ENCODE results near the gene CMIP.
"Not testable (repeated sequence)": the region's sequence is repeated elsewhere in the genome, so short reads cannot be mapped to it uniquely, and the experiment has no call there.

CMIP gene

DNA sequence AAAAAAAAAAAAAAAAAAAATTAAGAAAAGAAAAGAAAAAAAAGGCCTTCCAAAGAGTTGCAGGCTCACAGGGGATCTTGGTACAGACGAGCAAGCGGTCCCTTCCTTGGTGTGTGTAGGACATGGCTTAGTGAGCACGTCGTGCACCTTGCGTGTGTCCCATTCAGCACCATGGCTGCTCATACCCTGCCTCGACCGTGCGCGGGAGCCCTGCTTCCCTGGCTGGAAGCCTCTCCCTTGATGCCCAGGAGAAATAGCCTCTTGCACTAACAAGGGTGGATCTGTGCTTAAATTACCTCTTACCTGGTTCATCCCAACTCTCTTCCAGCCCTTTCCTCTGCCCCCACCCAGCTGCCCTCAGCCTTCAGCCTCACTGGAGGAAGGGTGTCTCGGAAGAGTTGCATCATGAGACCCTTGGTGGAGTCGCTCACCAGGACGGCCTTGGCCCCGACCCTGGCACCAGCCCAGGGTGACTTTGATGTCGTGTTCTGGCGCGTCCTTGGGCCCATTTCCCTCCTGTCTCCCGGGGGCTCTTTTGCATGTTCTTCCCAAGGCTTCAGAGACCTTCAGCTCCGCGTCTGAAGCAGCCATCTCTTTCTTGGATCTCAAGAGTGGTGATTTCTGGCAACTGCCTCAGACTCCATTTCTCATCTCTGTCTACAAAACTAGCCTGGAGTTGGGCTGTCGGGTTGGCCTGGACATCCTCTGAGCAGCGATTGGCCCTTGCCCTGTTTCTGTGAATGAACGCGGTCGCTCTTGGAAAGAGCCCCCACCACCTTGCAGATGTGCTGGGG, 127.2 kb downstream of the CMIP start:
- no peak for DNase-seq

DNA sequence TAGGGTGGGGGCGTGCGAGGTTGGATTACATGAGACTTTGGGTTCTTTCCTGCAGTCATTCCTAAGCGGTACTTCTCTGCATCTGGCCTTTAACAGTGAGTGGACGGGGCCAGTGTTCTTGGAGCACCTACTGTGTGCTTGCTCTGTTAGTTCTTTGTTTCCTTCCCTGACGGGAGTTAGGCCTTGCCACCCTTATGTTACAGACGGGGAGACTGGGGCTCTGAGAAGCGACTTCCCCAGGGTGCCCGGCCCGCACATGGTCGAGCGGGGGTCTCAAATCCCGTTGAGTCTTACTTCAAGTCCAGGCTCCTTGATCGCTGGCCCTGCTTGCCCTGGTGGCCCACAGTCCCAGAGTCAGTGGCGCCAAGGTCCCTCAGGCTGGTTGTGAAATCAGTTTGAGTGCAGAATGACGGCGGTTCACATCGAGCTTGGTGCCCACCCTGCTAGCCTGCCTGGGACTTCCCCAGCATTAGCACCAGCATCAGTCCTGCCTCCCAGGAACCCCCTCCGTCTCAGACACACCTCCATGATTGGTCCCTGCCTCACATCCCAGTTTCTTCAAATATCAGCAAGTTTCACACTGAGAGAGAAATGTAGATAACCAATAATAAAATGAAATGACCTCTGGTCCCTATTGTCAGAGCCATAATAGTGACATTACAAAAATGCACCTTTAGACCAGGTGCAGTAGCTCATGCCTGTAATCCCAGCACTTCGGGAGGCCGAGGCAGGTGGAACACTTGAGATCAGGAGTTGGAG, 128.0 kb downstream of the CMIP start:
- DNase-seq: no peak

DNA sequence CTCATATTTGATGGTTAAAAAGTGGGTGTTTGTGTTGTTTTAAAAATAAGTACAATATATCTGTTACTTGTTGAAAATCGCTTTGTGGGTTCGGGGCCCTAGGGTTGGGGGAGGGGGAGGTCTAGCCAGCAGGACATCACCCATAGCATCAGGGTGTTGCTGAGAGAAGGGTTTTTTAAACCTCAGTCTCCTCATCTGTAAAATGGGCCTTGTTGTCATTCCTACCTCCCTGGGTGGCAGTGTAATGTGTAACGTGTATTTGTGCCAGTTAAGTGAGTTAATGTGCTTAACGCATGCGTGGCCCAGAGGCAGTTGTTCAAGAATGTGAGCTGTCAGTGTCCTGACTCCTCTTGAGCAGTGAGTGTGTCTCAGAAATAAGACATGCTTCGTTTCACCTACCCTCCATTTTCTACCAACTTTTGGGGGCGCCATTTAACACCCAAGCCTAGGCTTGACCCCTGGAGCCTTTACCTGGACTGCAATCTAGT, 129.0 kb downstream of the CMIP start:
- DNase-seq: no peak

DNA sequence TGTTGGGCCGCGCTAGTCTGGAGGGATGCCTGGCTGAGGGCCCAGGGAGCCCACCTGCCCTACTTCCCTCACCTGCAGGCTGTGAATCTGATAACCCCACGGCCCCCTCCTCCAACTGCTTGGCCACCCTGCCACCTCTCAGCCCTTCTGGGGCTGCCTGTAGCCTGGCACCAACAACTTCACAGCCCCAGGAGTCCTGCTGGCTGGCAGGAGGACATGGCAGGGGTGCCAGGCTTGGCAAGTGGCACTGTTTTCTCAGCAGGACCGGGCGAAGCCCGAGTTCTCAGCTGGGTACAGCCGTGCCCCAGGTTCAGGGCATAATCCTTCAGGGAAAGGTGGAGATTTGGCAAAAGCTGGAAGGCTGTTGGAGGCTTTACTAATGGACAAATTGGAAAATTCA, 129.6 kb downstream of the CMIP start:
- no peak for DNase-seq

DNA sequence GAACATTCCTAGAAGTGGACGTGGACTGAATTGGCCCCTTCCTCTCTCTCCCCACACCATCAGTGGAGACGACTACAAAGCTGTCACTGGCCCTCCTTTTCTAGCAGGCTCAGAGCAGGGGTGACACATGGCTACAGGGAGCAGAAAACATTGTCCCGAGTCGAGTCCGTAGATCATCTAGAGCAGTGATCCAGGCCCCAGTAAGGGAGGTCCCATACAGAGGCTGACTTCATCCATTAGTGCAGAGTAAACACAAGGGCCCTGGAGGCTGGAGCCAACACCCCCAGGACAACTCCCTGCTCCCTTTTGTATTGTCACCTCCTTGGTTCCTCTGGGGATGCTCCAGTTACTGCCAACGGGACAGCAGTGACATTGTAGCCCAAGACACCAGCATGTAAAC, 130.7 kb downstream of the CMIP start:
- no peak for DNase-seq

DNA sequence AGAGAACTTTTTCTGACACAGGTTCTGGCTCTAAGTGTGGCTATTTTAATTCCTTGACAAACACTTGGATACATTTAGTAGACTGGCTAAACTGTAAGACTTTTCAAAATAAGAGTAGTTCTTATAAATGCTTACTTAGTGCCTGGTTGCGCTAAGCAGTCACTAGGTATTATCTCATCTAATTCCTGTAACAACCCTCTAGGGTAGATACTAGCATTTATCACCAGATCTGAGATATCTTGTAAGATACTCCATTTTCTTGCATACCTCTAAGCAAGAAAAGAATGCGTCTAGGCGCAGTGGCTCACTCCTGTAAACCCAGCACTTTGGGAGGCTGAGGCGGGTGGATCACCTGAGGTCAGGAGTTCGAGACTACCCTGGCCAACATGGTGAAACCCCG, 131.2 kb downstream of the CMIP start:
- no peak for DNase-seq

DNA sequence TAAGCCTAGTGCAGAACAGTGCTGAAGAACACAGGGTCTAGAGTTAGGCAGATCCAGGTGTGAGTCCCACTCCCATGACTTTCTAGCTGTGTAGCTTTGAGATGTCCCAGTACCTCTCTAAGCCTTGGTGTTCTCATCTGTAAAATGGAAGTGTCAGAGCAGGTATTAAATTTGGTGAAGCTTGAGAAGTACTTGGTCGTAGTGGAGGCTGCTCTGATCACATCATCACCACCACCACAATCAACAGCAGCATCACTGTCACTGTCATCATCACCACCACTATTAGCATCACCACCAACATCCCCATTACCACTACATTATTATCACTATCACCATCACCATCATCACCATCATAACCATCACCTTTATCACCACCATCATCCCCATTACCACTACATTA, 132.1 kb downstream of the CMIP start:
- DNase-seq: no peak

DNA sequence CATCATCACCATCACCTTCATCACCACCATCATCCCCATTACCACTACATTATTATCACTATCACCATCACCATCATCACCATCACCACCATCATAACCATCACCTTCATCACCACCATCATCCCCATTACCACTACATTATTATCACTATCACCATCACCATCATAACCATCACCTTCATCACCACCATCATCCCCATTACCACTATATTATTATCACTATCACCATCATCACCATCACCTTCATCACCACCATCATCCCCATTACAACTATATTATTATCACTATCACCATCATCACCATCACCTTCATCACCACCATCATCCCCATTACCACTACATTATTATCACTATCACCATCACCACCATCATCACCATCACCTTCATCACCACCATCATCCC, 132.7 kb downstream of the CMIP start:
- not testable (repeated sequence) for DNase-seq

DNA sequence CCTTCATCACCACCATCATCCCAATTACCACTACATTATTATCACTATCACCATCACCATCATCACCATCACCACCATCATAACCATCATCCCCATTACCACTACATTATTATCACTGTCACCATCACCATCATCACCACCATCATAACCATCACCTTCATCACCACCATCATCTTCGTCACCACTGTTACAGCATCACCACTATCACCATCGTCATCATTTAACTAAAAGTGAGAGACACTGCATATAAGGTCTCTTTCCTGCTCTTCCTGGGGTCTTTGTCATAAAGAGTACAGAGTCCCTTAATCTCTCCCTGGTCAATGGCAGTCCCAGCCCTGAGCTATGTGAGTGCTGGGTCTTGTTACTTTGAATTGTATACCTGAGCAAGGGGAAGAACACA, 133.5 kb downstream of the CMIP start:
- DNase-seq: no peak

DNA sequence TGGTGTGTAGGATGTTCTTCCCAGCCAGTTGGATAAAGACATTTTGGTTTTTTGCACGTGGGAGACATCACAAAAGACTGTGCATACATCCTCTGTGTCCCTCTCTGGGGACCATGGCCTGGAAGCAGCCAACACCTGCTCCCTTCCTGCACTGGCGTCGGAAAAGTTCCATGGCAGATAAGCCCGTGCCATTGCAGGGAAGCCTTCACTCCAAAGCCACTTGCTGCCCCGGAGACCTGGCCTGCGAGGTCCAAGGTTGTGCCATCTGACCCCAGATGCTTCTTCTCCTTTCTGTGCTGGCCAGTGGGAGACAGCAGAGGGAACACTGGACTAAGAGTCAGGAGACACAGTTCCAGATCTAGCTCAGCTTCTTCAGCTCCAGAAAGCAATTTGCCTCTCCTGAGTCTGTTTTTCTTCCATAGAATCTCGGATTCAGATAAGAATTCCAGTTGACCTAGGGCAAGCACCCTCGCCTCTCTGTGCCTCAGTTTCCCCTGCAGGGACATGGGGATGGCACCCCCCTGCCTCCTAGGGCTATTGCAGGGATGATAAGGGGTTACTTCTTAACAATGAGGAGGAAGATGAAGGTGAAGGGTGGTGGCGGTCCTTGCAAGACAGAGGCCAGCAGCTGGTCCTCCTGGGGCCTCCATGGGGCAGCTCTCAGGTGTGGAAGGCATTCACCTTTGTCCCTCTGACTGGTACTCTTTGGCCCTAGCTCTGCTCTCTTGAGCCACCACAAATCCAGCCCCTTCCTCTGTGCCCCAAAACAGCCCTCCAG, 134.2 kb downstream of the CMIP start:
- no peak for DNase-seq

DNA sequence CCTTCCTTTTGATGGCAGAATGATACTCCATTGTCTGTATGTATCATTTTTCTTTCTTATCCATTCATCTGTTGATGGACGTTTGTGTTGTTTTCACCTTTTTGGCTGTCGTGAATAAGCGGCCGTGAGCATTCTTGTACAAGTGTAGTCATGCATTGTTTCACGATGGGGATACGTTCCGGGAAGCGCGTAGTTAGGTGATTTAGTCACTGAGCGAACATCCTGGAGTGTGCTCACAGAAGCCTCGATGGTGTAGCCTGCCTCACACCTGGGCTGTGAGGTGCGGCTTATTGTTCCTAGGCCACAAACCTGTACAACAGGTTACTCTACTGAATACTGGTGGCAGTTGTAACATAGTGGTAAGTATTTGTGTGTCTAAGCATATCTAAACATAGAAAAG, 136.5 kb downstream of the CMIP start:
- no peak for DNase-seq

DNA sequence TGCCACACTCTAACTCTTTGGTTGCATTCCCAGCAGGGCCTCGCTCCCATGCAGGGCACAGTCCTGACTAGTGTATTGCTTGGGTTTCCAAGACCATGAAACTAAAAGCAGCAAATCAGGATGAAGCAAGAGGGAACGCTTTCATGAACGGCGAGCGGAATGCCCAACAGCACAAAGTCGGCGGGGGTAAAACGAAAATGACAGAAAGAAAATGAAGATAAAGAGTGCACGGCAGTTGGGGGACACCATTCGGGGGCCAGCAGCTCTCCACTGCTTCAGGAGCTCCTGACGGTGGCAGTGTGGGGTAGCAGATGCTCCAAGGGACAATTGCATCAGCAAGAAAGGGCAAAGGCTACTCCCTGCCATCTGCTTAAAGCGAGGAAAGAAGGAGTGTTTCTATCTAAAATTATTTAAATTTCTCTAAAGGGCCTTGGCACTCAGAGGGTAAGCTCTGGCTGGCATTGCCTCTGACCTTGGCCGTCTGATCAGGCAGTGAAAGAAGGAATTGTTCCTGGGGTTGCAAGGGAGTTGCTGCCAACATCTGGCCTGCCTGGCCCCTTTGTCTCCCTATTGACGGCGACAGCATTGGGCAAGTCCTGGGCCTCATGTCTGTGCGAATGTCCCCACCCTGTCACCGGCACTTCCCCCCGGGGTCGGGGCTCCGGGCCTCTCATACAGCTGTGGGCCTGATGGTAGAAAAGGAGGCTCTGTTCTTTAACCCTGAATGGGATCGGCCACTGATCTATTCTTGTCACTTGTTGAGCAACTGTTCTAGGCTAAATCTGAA, 138.2 kb downstream of the CMIP start:
- no peak for DNase-seq

DNA sequence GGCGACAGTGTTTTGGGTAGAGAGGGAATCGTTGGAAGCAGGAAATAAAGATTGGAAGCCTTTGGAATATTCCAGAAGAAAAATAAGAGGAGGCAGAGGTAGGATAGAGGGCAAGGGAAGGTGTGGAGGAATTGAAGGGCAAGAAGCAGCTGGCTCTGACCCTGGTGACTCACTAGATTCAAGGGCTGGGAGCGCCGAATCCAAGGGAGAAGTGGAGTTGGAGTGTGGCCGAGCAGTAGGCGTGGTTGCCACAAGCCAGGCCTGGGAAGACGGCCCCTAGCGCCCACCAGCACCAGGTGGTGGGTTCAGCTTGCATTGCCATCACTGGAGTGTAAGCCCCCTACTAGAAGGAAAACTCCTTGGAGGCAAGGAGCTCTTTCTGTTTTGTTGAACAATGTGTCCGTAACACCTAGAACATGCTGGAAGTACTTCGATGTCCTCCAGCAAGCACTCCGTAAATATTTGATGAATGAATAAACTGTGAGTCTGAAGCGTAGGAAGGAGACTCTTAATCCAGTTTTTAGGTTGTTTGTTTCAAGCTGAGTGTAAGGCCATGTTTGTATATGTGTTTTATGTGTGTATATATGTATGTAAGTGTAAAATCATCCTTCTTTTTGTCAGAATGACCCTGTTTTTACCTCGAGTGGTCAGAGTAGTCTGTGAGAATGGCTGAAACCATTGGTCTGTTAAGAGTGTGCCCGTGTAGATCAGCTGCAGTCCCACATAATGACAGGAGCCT, 139.5 kb downstream of the CMIP start:
- DNase-seq: no peak

DNA sequence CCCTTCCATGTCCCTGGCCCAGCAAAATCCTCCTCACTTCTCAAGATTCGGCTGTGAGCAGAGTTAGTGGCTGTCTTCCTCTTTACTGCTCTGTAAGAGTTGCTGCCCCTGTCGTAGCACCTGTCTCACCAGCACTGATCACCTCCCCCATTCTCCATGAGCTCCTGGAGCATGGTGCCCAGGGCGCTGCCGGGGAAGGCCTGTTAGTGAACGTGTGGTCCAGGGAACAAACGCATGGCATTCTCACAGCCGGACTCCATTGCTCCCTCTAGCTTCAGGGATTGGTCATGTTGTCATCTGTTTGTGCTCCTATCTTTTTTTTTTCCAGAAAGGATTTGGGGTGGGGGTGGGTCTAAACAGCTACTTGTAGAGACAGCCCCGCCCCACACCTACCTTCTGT, 141.2 kb downstream of the CMIP start:
- no peak for DNase-seq

DNA sequence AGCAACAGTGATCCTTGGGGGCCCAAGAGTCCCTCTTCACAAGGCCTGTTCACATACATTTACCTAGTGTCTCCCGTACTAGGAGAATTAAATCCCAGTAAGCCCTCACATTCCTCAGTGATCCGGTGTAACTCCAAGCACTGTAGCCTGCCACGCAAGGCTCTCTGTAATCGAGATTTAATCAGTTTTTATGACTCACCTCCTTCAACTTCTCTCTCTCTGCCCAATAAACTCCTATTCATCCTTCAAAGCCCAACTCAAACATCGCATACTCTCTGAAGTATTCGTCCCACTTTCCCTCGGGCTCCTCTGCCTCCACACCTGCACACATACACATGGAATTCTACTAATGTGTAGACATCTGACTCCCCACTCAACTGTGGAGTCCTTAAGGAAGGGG, 141.8 kb downstream of the CMIP start:
- DNase-seq: no peak

DNA sequence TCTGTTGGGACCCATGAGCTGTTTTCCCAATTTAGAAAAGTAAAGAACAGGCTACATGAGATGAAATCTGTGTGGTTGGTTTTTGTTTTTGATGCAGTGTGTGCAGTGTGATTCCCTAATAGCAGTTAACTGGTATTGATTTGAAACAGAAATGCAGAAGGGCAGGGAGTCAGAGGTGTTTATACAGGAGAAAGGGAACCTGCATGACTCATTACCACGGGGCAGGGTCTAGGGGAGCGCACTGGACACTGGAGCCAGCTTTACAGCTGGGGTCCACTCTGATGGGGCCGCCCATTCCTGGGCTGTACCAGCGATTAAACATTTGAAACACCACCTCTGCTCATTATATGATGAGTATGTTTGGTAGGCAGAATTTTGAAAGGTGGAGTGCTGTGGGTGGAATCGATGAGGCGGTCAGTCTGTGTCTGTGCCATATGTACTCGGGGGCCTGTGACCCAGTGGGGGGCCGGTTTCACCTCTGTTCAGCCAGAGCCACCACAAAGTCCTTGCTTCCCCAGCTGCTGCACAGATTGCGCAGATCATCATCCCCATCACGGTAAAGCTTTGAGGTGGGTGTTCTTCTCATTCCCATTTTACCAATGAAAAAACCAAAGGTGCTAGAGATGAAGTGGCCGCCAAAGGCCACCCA, 142.5 kb downstream of the CMIP start:
- no peak for DNase-seq

DNA sequence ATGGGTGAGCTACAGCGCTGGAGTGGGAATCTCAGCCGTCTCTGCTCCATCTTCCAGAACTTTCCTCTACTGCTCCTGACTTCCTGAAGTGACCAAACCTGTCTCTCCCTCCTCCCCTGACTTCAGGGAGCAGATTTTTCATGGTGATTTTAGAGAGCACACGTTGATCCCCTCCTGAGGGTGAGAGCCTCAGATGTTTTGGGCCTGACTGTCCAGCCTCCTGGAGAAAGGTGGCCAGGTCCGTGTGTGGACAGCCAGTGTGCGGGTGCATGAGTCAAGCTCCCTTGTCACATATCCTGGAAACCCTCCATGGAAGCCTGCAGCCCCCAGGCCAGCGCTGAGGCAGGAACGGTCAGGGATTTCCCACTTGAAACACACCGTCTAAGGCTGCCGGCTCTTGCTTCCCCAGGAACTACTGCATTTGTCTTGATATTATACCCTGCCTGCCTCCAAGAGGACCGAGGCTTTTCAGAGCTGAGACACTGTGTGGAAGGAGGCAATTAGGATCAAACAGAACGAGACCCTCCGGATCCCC, 143.1 kb downstream of the CMIP start:
- no peak for DNase-seq

DNA sequence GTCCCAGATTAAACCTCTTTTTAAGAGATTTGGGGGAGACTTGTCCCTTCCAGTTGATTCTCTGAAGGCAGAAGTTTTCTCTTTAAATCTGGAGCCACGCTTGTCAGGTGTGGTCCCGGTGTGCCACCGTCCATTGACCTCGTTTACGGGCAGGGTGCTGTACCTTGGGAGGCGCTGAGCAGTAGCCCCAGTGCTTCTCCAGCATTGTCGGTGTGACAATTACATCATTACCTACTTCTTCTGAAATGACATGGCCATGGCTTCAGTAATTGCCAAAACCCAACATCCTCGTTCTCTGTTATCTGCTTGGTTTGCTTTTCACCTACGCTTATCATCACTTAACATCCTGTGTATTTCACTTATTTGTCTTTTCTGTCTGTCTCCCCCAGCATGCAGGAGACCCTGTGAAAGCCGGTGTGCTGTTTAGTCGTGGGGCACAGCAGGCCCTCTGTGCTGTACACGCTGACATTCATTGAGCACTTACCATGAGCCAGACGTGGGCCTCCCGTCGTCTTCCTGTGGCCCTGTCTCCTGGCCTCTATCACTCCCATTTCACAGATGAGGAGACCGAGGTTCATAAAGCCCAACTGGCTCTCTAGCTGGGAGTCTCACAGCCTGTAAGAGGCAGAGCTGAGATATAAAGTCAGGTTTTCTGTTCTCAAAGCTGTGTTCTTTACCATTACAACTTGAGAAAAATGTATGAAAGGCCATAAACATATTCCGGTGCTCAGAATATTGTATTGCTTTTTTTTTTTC, 143.9 kb downstream of the CMIP start:
- DNase-seq: no peak

DNA sequence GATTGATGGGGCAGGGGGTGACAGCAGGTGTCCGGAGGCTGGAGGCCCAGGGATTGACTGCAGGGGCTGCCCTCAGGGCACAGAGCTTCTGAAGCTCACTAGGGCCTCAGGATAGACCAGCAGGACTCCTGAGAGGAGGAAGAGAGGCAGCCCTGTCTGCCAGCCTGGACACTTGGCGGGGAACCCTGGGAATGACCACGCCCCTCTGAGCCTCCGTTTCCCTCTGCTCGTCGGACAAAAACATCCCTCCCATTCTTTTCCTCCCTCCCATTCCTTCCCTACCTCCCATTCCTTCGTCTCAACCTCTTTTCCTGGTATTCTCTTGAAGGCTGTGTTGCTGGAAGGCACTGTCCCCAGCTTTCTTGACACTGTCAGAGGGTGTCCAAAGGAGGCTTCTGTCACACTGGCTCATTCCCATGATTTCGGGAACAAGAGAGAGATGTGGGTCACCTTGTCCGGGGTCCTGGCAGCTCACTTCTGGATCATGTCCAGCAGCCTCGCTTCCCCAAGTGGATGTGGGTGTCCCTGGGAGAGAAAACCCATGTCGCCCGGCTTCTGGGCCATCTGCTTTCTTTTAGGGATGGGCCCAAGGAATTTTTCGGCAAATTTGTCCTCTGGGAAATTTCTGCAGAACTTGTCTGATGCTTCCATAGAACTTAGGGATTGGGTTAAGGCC, 145.5 kb downstream of the CMIP start:
- no peak for DNase-seq

Data from stimulated activated CD4-positive, alpha-beta T cell treated with anti-CD3 and anti-CD28 coated beads, Interleukin-15, amount 100 ng/mL, for 24 hours (primary cell).